Activated naive CD8-positive, alpha-beta T cell treated with anti-CD3 and anti-CD28 coated beads, Interleukin-2, amount 50 U/mL, for 16 hours (primary cell): ENCODE data around the gene GPR4.
"Not testable (repeated sequence)": the region's sequence is repeated elsewhere in the genome, so short reads cannot be mapped to it uniquely, and the experiment has no call there.

ENCODE experiments used
- DNase-seq: peaks from one replicate; pipeline ENCODE4 v3.0.0-alpha.2; 2020; ENCODE audit warnings: low read depth, low spot score

The GPR4 gene

GRCh38 chr19:45623984-45624383 is 22.0 kb upstream of the GPR4 start:
- DNase-seq, result no peak

- no peak for DNase-seq
Measured at GRCh38 chr19:45621976-45622503, 20.0 kb upstream of the GPR4 start.

- DNase-seq, result no peak
Measured at GRCh38 chr19:45621389-45621788, 19.4 kb upstream of the GPR4 start.

GRCh38 chr19:45616704-45617017 is 14.6 kb upstream of the GPR4 start:
- DNase-seq, result no peak

- peak; percentile 38 for DNase-seq
Measured at GRCh38 chr19:45615795-45616703, 14.0 kb upstream of the GPR4 start.

- DNase-seq, result not testable (repeated sequence)
Measured at GRCh38 chr19:45615056-45615455, 13.0 kb upstream of the GPR4 start.

- no peak for DNase-seq
Measured at GRCh38 chr19:45613926-45614725, 12.1 kb upstream of the GPR4 start.

GRCh38 chr19:45608948-45609347 is 6.9 kb upstream of the GPR4 start:
- DNase-seq, result no peak

GRCh38 chr19:45607071-45608029 is 5.3 kb upstream of the GPR4 start:
- no peak for DNase-seq

GRCh38 chr19:45601115-45601514 is 897 bp downstream of the GPR4 start:
- DNase-seq, result no peak

GRCh38 chr19:45600340-45600885 is 1.6 kb downstream of the GPR4 start:
- DNase-seq, result no peak

GRCh38 chr19:45599286-45599685 is 2.7 kb downstream of the GPR4 start:
- no peak for DNase-seq

- DNase-seq, result no peak
Measured at GRCh38 chr19:45598267-45599001, 3.6 kb downstream of the GPR4 start.

GRCh38 chr19:45597425-45598111 is 4.4 kb downstream of the GPR4 start:
- DNase-seq, result no peak

GRCh38 chr19:45595814-45596213 is 6.2 kb downstream of the GPR4 start:
- no peak for DNase-seq

GRCh38 chr19:45593520-45593919 is 8.5 kb downstream of the GPR4 start:
- DNase-seq, result no peak

GRCh38 chr19:45592366-45592765 is 9.6 kb downstream of the GPR4 start:
- DNase-seq, result no peak

GRCh38 chr19:45591638-45592005 is 10.4 kb downstream of the GPR4 start:
- DNase-seq, result no peak

- DNase-seq, result peak; percentile 3
Measured at GRCh38 chr19:45591004-45591637, 10.9 kb downstream of the GPR4 start.
